K562 (cell line): ENCODE data around the gene SLC26A6. TPM values are rescaled to one million over a fixed set of nuclear protein-coding genes. Genes with fewer than 3 reads are reported as not detected.

Source experiments
- CHCHD3 ChIP-seq: fragments of 250-450 bp; sonication (Bioruptor Pico); IDR thresholded peaks from 2 replicates; pipeline ENCODE4 v2.1.2; 2022; ENCODE audit warnings: mild to moderate bottlenecking
- FOXP1 ChIP-seq: sonication (generic); formaldehyde crosslinking; IDR thresholded peaks from 2 replicates; pipeline ENCODE4 v1.8.0; 2022; ENCODE audit warnings: mild to moderate bottlenecking, missing genetic modification reagents
- GABPA ChIP-seq: fragments of 200-800 bp; sonication (Bioruptor generic); conservative IDR thresholded peaks from 2 replicates; pipeline ENCODE4 v1.6.1; 2016; ENCODE audit warnings: low read depth, missing genetic modification characterization, missing compliant biosample characterization
- HMG20B ChIP-seq: fragments of 250-450 bp; sonication (Bioruptor Pico); IDR thresholded peaks from 2 replicates; pipeline ENCODE4 v1.5.0; 2021; ENCODE audit warnings: mild to moderate bottlenecking
- HSF4 ChIP-seq: fragments of 250-450 bp; sonication (Bioruptor Pico); IDR thresholded peaks from 2 replicates; pipeline ENCODE4 v2.1.2; 2022; ENCODE audit warnings: mild to moderate bottlenecking, moderate library complexity, borderline replicate concordance
- LARP7 ChIP-seq: fragments of 450-650 bp; IDR thresholded peaks from 2 replicates; pipeline ENCODE4 v1.6.1; 2016
- NBN ChIP-seq: fragments of 450-650 bp; IDR thresholded peaks from 2 replicates; pipeline ENCODE4 v1.6.1; 2016; ENCODE audit warnings: low read depth, mild to moderate bottlenecking
- PHF8 ChIP-seq: fragments of 200-600 bp; sonication (generic); IDR thresholded peaks from 2 replicates; pipeline ENCODE4 v1.6.1; 2012; ENCODE audit warnings: mixed run types, mild to moderate bottlenecking, inconsistent platforms, low read length, moderate library complexity, borderline replicate concordance
- RFX7 ChIP-seq: fragments of 250-450 bp; sonication (Bioruptor Pico); IDR thresholded peaks from 2 replicates; pipeline ENCODE4 v1.5.1; 2021; ENCODE audit warnings: mild to moderate bottlenecking
- SRSF3 ChIP-seq: fragments of 200-400 bp; formaldehyde crosslinking; IDR thresholded peaks from 2 replicates; pipeline ENCODE4 v1.6.1; 2016; ENCODE audit warnings: mild to moderate bottlenecking, low read length, moderate library complexity; ENCODE audit not compliant: insufficient read depth
- TAF9B ChIP-seq: fragments of 450-650 bp; IDR thresholded peaks from 2 replicates; pipeline ENCODE4 v1.6.1; 2018; ENCODE audit warnings: mild to moderate bottlenecking; ENCODE audit not compliant: partially characterized antibody
- ZNF165 ChIP-seq: fragments of 250-450 bp; sonication (Bioruptor Pico); IDR thresholded peaks from 2 replicates; pipeline ENCODE4 v1.4.0; 2020; ENCODE audit warnings: borderline replicate concordance
- ZNF507 ChIP-seq: conservative IDR thresholded peaks from 2 replicates; pipeline ENCODE4 v1.6.1; 2017; ENCODE audit warnings: missing genetic modification characterization, missing compliant biosample characterization
- polyA plus RNA-seq, 8 experiments: library from polyadenylated mRNA; depleted of rRNA in 4 of 8; stranded (reverse) in 5 of 8; unstranded in 3 of 8; fragments of >200 nt; fragmentation: Nextera tagmentation in 2 of 8; fragmentation: Illumina TruSeq in 1 of 8; extraction: Ambion mirVana in 2 of 8; extraction: Trizol in 1 of 8; gene quantifications; 2 replicates each; pipeline versions ENCODE4 v1.2.1 to v1.2.3, GENCODE V29; 2011 to 2014; ENCODE audit warnings: inconsistent platforms in 1 of 8, missing spikeins in 1 of 8
- total RNA-seq, 7 experiments: library from RNA; depleted of rRNA in 6 of 7; stranded (reverse); fragments of >200 nt in 6 of 7; fragmentation: Illumina TruSeq in 2 of 7; extraction: Trizol in 2 of 7; gene quantifications; 2 replicates each; pipeline versions ENCODE4 v1.2.1 to v1.2.3, GENCODE V29; 2011 to 2021; ENCODE audit warnings: low replicate concordance in 1 of 7
- TF ChIP-seq, protein P1 (sequence below): fragments of 250-450 bp; sonication (Bioruptor Pico); IDR thresholded peaks from 2 replicates; pipeline ENCODE4 v1.4.0; 2020
- TF ChIP-seq, protein P2 (sequence below): fragments of 250-450 bp; sonication (Bioruptor Pico); IDR thresholded peaks from 2 replicates; pipeline ENCODE4 v1.9.0; 2021; ENCODE audit warnings: mild to moderate bottlenecking, inconsistent platforms
- TF ChIP-seq, protein P3 (sequence below): fragments of 450-650 bp; formaldehyde crosslinking; IDR thresholded peaks from 2 replicates; pipeline ENCODE4 v1.4.0; 2022; ENCODE audit warnings: missing genetic modification characterization

SLC26A6 gene
- total and polyA plus RNA-seq, 9 of the 15 experiments (the other 6 are each of a cell fraction or from before 2014, with no cell fraction given), result 2.1 to 27.2 (median 14.8) TPM

DNA sequence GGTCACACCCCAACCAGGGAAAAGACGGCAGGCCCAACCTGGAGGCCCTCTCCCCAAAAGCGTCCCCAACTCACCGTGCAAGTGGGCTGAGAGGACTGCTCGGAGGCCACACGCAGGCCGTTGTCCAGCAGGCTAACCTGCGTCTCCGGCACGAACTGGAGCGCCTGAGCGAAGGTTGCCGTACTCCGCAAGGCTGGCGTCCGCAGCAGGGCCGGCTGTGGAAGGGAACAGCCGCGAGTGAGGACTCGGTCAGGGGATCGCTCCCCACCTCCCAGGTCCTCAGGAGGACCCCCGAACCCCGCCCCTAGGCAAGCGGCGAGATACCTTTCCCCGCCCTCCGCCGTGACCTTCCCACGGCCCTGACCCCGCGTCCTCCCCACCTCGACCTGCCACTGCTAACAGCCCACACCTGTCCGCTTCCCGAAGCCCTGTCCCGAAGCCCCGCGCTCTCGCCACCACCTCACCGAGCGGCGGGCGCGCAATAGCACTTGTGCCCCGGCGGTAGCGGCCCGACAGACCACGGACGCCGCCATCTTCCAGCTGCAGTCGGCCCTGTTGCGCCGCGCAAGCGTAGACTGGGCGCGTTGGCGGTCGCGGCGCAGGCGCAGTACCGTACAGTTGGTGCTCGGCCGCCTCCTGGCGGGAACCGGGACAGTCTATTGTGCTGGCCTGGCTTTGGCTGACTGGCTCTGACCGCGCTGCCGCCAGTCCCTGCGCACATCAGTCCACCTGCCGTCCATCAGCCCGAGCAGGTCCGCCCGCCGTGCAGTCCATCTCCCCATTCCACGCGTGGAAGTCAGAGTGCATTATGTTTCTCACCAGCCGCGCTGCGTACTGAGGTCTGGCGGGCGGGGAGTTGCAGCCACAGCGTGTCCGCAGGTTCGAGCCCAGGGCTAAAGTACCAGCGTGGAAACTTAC lies 25.9 kb downstream of the SLC26A6 start, which contains the start of gene UQCRC1 (continued):
- TF ChIP-seq, protein P1, sequence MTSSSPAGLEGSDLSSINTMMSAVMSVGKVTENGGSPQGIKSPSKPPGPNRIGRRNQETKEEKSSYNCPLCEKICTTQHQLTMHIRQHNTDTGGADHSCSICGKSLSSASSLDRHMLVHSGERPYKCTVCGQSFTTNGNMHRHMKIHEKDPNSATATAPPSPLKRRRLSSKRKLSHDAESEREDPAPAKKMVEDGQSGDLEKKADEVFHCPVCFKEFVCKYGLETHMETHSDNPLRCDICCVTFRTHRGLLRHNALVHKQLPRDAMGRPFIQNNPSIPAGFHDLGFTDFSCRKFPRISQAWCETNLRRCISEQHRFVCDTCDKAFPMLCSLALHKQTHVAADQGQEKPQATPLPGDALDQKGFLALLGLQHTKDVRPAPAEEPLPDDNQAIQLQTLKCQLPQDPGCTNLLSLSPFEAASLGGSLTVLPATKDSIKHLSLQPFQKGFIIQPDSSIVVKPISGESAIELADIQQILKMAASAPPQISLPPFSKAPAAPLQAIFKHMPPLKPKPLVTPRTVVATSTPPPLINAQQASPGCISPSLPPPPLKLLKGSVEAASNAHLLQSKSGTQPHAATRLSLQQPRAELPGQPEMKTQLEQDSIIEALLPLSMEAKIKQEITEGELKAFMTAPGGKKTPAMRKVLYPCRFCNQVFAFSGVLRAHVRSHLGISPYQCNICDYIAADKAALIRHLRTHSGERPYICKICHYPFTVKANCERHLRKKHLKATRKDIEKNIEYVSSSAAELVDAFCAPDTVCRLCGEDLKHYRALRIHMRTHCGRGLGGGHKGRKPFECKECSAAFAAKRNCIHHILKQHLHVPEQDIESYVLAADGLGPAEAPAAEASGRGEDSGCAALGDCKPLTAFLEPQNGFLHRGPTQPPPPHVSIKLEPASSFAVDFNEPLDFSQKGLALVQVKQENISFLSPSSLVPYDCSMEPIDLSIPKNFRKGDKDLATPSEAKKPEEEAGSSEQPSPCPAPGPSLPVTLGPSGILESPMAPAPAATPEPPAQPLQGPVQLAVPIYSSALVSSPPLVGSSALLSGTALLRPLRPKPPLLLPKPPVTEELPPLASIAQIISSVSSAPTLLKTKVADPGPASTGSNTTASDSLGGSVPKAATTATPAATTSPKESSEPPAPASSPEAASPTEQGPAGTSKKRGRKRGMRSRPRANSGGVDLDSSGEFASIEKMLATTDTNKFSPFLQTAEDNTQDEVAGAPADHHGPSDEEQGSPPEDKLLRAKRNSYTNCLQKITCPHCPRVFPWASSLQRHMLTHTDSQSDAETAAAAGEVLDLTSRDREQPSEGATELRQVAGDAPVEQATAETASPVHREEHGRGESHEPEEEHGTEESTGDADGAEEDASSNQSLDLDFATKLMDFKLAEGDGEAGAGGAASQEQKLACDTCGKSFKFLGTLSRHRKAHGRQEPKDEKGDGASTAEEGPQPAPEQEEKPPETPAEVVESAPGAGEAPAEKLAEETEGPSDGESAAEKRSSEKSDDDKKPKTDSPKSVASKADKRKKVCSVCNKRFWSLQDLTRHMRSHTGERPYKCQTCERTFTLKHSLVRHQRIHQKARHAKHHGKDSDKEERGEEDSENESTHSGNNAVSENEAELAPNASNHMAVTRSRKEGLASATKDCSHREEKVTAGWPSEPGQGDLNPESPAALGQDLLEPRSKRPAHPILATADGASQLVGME (CRISPR knock-in tag), result no peak
- TF ChIP-seq ZNF165 (CRISPR knock-in tag) (no peak), FOXP1 (CRISPR knock-in tag) (peak; percentile 72; the same call in 1 of the 2 replicates), ZNF507 (tag) (no peak), PHF8 (peak; percentile 95), HMG20B (no peak), GABPA (no peak), NBN (no peak), HSF4 (CRISPR knock-in tag) (no peak), RFX7 (CRISPR knock-in tag) (no peak), TAF9B (peak; percentile 85), SRSF3 (no peak), LARP7 (no peak), CHCHD3 (no peak)
- TF ChIP-seq, protein P2, sequence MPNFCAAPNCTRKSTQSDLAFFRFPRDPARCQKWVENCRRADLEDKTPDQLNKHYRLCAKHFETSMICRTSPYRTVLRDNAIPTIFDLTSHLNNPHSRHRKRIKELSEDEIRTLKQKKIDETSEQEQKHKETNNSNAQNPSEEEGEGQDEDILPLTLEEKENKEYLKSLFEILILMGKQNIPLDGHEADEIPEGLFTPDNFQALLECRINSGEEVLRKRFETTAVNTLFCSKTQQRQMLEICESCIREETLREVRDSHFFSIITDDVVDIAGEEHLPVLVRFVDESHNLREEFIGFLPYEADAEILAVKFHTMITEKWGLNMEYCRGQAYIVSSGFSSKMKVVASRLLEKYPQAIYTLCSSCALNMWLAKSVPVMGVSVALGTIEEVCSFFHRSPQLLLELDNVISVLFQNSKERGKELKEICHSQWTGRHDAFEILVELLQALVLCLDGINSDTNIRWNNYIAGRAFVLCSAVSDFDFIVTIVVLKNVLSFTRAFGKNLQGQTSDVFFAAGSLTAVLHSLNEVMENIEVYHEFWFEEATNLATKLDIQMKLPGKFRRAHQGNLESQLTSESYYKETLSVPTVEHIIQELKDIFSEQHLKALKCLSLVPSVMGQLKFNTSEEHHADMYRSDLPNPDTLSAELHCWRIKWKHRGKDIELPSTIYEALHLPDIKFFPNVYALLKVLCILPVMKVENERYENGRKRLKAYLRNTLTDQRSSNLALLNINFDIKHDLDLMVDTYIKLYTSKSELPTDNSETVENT (CRISPR knock-in tag), result peak; percentile 66
- TF ChIP-seq, protein P3, sequence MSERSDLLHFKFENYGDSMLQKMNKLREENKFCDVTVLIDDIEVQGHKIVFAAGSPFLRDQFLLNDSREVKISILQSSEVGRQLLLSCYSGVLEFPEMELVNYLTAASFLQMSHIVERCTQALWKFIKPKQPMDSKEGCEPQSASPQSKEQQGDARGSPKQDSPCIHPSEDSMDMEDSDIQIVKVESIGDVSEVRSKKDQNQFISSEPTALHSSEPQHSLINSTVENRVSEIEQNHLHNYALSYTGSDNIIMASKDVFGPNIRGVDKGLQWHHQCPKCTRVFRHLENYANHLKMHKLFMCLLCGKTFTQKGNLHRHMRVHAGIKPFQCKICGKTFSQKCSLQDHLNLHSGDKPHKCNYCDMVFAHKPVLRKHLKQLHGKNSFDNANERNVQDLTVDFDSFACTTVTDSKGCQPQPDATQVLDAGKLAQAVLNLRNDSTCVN (CRISPR knock-in tag), result no peak
